ENCODE data around the gene TP53I11.

- TF ChIP-seq CTCF (IDR thresholded peaks at IDR 0.05 in 2 of 3, conservative IDR thresholded peaks at IDR 0.05 in 1 of 3; ENCODE audit: insufficient read depth in 2 of 3, low read depth in 1 of 3, low read length in 3 of 3) (peak; percentile 90 to 92 (median 91)), CBX5 (IDR thresholded peaks at IDR 0.05; ENCODE audit: borderline replicate concordance, low read depth) (no peak)
Measured at GRCh38 chr11:44893846-44894617, 56.7 kb downstream of the TP53I11 start.

All from K562 (cell line).